ENCODE results near the gene CDY1.
"Not testable (repeated sequence)": the region's sequence is repeated elsewhere in the genome, so short reads cannot be mapped to it uniquely, and the experiment has no call there.

Gene CDY1

DNA sequence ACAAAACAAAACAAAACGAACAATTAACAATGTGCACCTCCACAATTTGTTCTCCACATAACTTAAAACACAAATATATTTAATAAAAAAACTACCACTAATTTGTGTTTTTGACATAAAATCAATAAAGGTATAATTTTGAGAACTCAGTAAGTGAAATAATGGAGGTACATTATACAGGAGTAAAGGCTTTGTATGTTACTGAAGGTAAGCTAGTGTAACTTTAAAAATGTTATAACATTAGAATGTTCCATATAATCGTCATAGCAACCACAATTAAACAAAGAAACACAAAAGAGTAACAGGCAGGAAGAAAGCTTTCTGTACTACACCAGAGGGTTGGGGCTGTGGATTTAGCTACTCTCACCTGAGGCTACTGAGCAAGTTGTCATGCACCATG lies at the start of gene CDY1:
Gene CDY1 (plus strand): TSS at position 301 of the 400 bp plus-strand sequence. CDS start 326 bp downstream, outside the sequence.
- in situ Hi-C loops (cut with MboI; ENCODE audit: low sequenced_read_pairs, unreplicated experiment); DNase-seq (ENCODE audit: low spot score): not testable (repeated sequence)

GRCh38 chrY:25593336-25593735 lies 28.6 kb upstream of the CDY1 start:
- DNase-seq (ENCODE audit: low spot score); in situ Hi-C loops (cut with MboI; ENCODE audit: low sequenced_read_pairs, unreplicated experiment): not testable (repeated sequence)

- DNase-seq (ENCODE audit: low spot score); in situ Hi-C loops (cut with MboI; ENCODE audit: low sequenced_read_pairs, unreplicated experiment): not testable (repeated sequence)
Measured at GRCh38 chrY:25620209-25620608, 1.7 kb upstream of the CDY1 start.

GRCh38 chrY:25626524-25626923 lies 4.6 kb downstream of the CDY1 start:
- DNase-seq (ENCODE audit: low spot score); in situ Hi-C loops (cut with MboI; ENCODE audit: low sequenced_read_pairs, unreplicated experiment): not testable (repeated sequence)

- in situ Hi-C loops (cut with MboI; ENCODE audit: low sequenced_read_pairs, unreplicated experiment); DNase-seq (ENCODE audit: low spot score): not testable (repeated sequence)
Measured at GRCh38 chrY:25630383-25631112, 8.6 kb downstream of the CDY1 start.

DNA sequence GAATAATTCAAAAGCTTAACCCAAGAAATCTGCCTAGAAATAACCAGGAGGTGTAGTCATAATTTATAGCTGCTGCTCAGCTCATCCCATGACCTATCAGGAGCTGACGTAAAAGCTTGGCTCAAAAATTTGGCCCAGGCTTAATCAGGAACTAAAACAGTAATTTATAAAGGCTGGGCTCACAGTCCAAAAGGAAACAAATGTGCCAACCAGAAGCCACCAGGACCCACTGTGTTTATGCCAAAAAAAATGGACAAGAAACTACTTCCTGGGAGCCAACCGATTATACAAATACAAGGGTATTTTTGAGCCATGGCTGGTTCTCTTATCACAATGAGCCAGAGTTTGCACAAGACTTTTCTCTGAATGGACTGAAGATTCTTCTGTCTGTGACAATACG lies 17.9 kb downstream of the CDY1 start:
- DNase-seq (ENCODE audit: low spot score); in situ Hi-C loops (cut with MboI; ENCODE audit: low sequenced_read_pairs, unreplicated experiment): not testable (repeated sequence)

DNA sequence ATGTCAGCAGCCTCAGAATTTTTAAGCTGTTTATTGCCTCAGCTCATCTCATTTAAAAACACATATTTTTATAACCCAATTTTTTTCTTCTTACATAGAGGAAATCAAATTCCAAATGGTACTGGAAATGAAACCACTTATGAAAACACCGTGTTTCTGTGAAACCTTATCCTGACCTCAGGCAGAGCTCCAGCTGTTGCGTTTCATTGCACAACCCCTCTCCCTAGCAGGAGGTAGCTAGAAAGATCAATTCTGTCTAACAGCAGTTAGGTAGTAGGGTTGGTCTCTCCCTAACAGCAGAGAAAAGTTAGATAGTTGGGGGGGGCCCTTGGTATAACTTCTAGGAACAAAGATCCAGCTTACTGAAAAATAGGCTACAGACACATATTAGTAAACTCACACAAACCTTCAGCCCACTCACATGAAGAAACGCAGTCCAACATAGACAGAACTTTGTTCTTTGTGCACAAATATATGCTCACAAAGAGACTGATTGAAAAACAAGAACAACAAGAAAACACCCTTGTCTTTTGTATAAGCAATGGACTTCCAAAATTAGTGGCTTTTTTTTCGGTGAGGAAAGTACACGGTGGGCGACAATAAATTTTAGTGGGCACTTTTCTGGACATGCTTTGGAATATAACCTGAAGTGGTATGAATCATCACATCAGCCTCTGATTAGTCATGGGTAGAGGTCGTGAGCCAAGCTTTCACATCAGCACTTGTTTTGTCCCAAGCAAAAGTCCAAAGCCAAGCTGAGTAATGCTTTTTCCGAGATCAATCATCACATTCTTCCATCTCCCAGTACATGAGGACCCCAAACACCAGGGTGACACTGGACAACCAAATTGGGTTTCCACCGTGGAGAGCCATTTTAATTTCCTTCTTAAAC lies 21.4 kb downstream of the CDY1 start:
- in situ Hi-C loops (cut with MboI; ENCODE audit: low sequenced_read_pairs, unreplicated experiment); DNase-seq (ENCODE audit: low spot score): not testable (repeated sequence)

All from GM13976 (cell line).